Adipose tissue (tissue), 3 donors: Measurements from ENCODE around the gene PTX4. TPM values are rescaled to one million over a fixed set of nuclear protein-coding genes. Genes with fewer than 3 reads are reported as not detected.
"Not testable (repeated sequence)": the region's sequence is repeated elsewhere in the genome, so short reads cannot be mapped to it uniquely, and the experiment has no call there.

Source experiments
- H3K27ac ChIP-seq: one replicate; pipeline ENCODE4 v1.5.1; 2013; ENCODE audit warnings: low read depth, low read length
- WGBS, 3 donors: extraction: QIAGEN DNeasy Blood & Tissue Kit; methylation state at CpG; one replicate each; pipeline ENCODE4 v1.1.7; 2013; 5-methylcytosine and 5-hydroxymethylcytosine counted together
- polyA plus RNA-seq, 3 donors: library from polyadenylated mRNA; stranded (reverse); fragments of 200-250 nt; gene quantifications; one replicate each; pipeline ENCODE4 v1.2.3, GENCODE V29; 2013
- donor health status: healthy with polysubstance abuse.
- donor health status: Bipolar disorder and iron deficiency.
- donor health status: healthy.

The PTX4 gene
- polyA plus RNA-seq, 3 donors = 0.07 TPM; not detected in 2

GRCh38 chr16:1441391-1441829, 47.3 kb downstream of the PTX4 start:
- no peak overlapping the region for H3K27ac ChIP-seq
- 69 to 77% (median 73%) methylated on average over 21 to 22 of the region's 22 CpGs for WGBS, 3 donors

DNA sequence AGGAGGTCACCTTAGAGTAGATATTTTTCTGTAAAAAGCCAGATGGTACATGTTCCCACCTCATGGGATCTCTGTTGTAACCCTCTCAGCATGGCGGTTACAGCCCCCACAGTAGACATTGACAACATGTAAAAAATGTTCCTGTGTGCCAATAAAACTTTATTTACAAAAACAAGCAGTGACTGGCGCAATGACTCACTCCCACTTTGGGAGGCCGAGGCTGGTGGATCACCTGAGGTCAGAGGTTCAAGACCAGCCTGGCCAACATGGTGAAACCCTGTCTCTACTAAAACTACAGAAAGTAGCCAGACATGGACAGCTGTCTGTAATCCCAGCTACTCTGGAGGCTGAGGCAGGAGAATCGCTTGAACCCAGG, 49.1 kb downstream of the PTX4 start:
- WGBS, 3 donors = 92 to 93% (median 93%) methylated on average over 4 of the region's 4 CpGs
- H3K27ac ChIP-seq = not testable (repeated sequence)

DNA sequence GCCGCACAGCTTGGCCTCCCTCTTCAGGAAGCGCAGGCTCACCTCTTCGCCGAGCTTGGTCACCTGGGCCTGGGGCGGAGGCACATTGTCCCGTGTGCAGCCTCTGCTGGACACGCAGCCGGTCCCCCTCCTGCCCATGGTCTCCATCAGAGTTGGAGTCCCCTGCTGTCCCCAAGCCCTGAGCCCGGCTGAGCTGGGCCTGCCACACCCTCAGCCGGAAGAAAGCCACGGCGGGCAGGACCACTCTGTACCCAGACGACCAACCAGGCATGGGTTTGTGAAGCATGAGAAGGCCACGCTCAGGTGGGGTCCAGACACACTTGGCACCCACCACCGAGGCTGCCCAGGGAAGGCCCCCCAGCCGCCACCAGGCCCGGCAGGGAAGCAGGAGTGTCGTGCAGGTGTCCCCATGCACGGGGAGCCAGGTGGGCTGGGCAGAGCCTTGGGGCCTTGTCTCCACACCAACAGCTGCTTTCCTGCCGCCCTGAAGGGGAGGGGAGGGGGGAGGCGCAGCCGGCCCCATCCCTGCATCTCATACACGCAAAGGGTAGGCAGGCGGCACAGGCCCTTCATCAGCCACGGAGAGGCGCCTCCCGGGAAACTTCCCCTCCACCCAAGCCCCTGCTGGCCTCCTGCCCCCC, 49.6 kb downstream of the PTX4 start:
- WGBS, 3 donors = 81 to 86% (median 83%) methylated on average over 25 to 27 of the region's 27 CpGs
- no peak overlapping the region for H3K27ac ChIP-seq

- 82 to 86% (median 83%) methylated on average over 32 to 35 of the region's 35 CpGs for WGBS, 3 donors
- no peak overlapping the region for H3K27ac ChIP-seq
Measured at GRCh38 chr16:1438229-1439057, 50.3 kb downstream of the PTX4 start.

DNA sequence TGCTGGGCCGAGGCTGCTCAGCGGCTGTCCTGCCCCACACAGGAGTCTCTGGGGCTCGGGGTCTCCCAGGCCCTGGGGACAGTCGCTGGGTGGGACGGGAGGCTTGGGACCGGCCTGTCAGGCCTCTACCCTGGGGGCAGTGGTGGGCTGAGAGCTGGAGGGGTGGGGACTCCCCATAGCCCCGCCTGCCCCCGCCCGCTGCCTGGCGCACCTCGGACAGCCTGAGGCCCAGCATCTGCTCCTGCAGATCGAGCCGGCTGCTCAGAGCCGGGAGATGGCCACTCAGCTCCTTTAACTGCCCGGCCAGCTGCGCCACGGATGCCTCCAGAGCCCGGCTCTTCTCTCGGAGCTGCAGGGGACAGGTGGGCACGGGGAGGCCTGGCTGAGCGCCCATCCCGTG, 51.1 kb downstream of the PTX4 start:
- 89 to 91% (median 89%) methylated on average over 17 to 22 of the region's 22 CpGs for WGBS, 3 donors
- H3K27ac ChIP-seq = no peak overlapping the region

DNA sequence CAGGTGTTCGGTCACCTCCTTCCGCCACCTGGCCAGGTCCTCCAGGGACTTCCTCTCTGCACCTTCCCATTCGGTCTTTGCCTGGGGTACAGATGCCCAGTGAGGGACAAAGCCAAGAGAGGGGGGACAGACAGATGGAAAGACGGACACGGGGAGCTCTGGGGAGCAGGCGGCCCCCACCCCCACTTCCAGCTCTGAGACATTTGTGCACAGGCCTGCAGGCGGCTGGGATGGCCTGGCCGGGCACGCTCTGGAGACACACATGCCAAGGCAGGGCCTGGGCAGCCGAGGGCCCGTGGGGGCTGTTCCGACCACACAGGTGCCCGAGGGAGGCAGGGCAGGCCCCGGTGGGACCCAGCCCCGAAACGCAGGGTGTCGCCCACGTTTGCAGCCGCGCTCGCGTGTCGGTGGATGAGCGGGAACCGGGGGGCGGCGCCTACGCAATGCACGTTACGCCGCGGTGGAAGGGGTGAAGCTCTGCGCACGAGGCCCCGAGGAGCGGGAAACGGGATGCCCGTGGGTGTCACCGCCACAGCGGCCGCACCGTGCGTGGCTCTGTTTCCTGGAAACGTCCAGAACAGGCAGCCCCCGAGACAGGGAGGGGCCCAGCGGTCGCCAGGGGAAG, 51.9 kb downstream of the PTX4 start:
- 90 to 93% (median 91%) methylated on average over 47 of the region's 47 CpGs for WGBS, 3 donors
- no peak overlapping the region for H3K27ac ChIP-seq

DNA sequence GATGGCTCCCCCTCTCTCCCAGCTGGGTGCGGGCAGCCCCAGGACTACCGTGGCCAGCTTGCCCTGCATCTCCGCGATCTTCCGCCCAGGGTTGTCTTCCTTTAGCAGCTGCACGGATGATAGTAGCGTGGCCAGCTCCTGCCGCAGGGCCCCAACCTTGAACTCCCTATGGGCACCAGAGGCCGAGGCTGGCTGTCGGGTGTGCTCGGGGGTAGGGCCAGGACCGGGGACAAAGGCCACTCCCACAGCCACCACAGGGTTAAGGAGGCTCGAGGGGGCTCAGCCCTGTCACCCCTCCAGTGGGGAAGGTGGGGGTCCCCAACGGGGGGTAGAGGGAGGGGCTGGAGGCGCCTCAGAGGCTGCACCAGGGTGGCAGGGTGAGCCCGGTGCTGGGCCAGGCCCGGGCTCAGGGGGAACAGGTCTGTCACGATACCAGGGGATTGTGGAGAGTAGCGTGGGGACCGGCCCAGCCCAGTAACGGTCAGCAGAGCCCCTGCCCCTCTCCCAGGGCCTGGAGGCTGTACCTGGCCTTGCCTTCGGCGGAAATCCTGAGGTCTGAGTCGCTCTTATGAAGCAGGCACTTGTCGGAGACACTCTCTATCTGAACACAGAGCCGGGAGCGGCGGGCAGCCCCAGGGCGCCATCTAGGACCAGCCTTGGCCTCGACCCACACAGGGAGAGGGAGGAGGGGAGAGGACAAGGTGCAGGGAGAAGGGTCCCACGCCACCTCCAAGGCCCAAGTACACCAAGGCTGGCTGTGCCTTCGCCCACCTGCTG, 52.6 kb downstream of the PTX4 start:
- WGBS, 3 donors = 80 to 87% (median 84%) methylated on average over 28 to 32 of the region's 32 CpGs
- H3K27ac ChIP-seq = no peak overlapping the region

Other genes starting within 250 kb of the PTX4 start
- gene TPSAB1, start 248.2 kb downstream of the PTX4 start, polyA plus RNA-seq = 10 to 100 TPM in 2 of 3 donors, 1 to 10 TPM in 1; 6.6 to 22.0 (median 10.0) TPM
- gene TPSD1, start 232.9 kb downstream of the PTX4 start, polyA plus RNA-seq = 1 to 10 TPM in 1 of 3 donors, under 1 TPM in 1, not detected in 1; 0.16 to 1.2 TPM
- 10 to 100 TPM; 33.1 to 65.3 (median 52.4) TPM for gene UBE2I, start 179.3 kb downstream of the PTX4 start, polyA plus RNA-seq
- gene BAIAP3, start 155.3 kb downstream of the PTX4 start, polyA plus RNA-seq = 10 to 100 TPM in 1 of 3 donors, 1 to 10 TPM in 2; 2.7 to 11.4 (median 6.2) TPM
- gene TSR3, start 137.1 kb downstream of the PTX4 start, polyA plus RNA-seq = 10 to 100 TPM; 42.0 to 69.2 (median 57.8) TPM
- 10 to 100 TPM; 32.2 to 67.4 (median 40.4) TPM for gene GNPTG, start 137.0 kb downstream of the PTX4 start, polyA plus RNA-seq
- 10 to 100 TPM in 2 of 3 donors, 1 to 10 TPM in 1; 7.2 to 12.7 (median 11.3) TPM for gene UNKL, start 74.2 kb downstream of the PTX4 start, polyA plus RNA-seq
- gene UQCC4, start 68.2 kb downstream of the PTX4 start, polyA plus RNA-seq = 10 to 100 TPM; 10.1 to 25.7 (median 16.8) TPM
- gene PERCC1, start 57.9 kb downstream of the PTX4 start, polyA plus RNA-seq = under 1 TPM in 1 of 3 donors, not detected in 2; 0.24 TPM
- under 1 TPM; 0.24 to 0.56 (median 0.55) TPM for gene CCDC154, start 44.4 kb downstream of the PTX4 start, polyA plus RNA-seq
- gene CLCN7, start 13.9 kb downstream of the PTX4 start, polyA plus RNA-seq = 10 to 100 TPM; 31.5 to 51.7 (median 33.9) TPM
- gene TELO2, start 4.4 kb upstream of the PTX4 start, polyA plus RNA-seq = 10 to 100 TPM; 29.7 to 47.7 (median 39.2) TPM
- gene TMEM204, start 44.7 kb upstream of the PTX4 start, polyA plus RNA-seq = 10 to 100 TPM; 15.1 to 48.6 (median 39.8) TPM
- 10 to 100 TPM in 1 of 3 donors, 1 to 10 TPM in 2; 6.5 to 12.6 (median 8.1) TPM for gene IFT140, start 123.1 kb upstream of the PTX4 start, polyA plus RNA-seq
- gene CRAMP1, start 123.4 kb upstream of the PTX4 start, polyA plus RNA-seq = 1 to 10 TPM; 4.1 to 9.3 (median 7.1) TPM
- gene JPT2, start 189.3 kb upstream of the PTX4 start, polyA plus RNA-seq = 10 to 100 TPM; 17.9 to 24.9 (median 19.9) TPM
- gene MAPK8IP3, start 217.3 kb upstream of the PTX4 start, polyA plus RNA-seq = 10 to 100 TPM; 34.6 to 60.5 (median 43.7) TPM